Gastrocnemius medialis (tissue), 4 donors: ENCODE data around the gene TMPRSS12.

Experiments
- CTCF ChIP-seq, 5 experiments: fragments of 450-650 bp in 3 of 5; fragments of 200-600 bp in 2 of 5; sonication (generic) in 2 of 5; IDR thresholded peaks in 4 of 5; conservative IDR thresholded peaks in 1 of 5; 1 replicate in 4 of 5; 2 replicates in 1 of 5; pipeline ENCODE4 v1.5.1; 2016 to 2019; ENCODE audit warnings: antibody characterized with exemption in 5 of 5, mild to moderate bottlenecking in 3 of 5, moderate library complexity in 3 of 5
- POLR2A ChIP-seq, 2 donors: fragments of 450-650 bp; IDR thresholded peaks; one replicate each; pipeline ENCODE4 v1.6.1; 2017; ENCODE audit warnings: antibody characterized with exemption in 2 of 2, mild to moderate bottlenecking in 2 of 2, moderate library complexity in 2 of 2

GRCh38 chr12:50918584-50919316 is 76.0 kb downstream of the TMPRSS12 start:
- TF ChIP-seq POLR2A (IDR thresholded peaks at IDR 0.05) (no peak), CTCF (IDR thresholded peaks at IDR 0.05 in 4 of 5, conservative IDR thresholded peaks at IDR 0.05 in 1 of 5) (no peak)
